ENCODE results near the gene AMPD3. TPM values are rescaled to one million over a fixed set of nuclear protein-coding genes. Genes with fewer than 3 reads are reported as not detected.
A peak's percentile ranks its signal among the peaks of the same experiment; 100 is the strongest.

Gene AMPD3
- total RNA-seq, 1 experiment from 2014 or later = 5.9 TPM

DNA sequence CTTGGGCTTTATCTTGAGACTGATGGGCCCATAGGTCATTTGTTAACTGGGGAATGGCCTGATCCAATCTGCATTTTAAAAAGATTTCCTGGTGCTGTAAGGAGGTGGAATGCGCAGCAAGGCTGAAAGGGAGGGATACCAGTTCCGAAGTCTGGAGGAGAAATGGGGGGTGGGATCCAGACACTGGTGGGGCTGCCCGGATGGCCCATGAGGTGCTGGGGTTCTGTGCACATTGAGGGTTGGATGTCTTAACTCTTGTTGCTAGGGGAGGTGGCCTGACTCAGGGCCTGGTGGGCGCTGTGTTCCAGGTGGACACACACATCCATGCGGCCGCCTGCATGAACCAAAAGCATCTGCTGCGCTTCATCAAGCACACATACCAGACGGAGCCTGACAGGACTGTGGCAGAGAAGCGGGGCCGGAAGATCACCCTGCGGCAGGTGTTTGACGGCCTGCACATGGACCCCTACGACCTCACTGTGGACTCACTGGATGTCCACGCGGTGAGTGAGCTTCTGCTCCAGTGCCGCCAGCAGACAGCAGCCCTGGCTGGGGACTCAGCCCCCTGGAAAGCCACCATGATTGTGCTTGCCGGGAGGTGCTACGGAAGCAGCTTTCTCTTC lies 38.1 kb downstream of the AMPD3 start:
- Histone ChIP-seq H3K23me2 (ENCODE audit: insufficient read length, low read depth, low read length, poor library complexity, severe bottlenecking) (no peaks in the 10 kb centered on the region), H2AK5ac (ENCODE audit: insufficient read length, low read length) (no peak overlapping the region), H2BK12ac (ENCODE audit: insufficient read length, low read depth, low read length) (no peak overlapping the region), H3K79me1 (ENCODE audit: insufficient read depth, low read depth, low read length, poor library complexity, severe bottlenecking) (no peaks in the 10 kb centered on the region), H3K4me2 (ENCODE audit: insufficient read depth, insufficient read length, low read length) (no peak overlapping the region), H2BK120ac (ENCODE audit: low read depth, low read length, poor library complexity, severe bottlenecking) (no peak overlapping the region), H3K4me1 (ENCODE audit: insufficient read depth, low read length) (peaks cover 1% of the 10 kb centered on the region; the same call in 1 of the 2 replicates), H3K79me2 (ENCODE audit: insufficient read depth, low read length) (no peaks in the 10 kb centered on the region), H3K27me3 (ENCODE audit: insufficient read depth, low read length) (no peaks in the 10 kb centered on the region), H4K8ac (replicated peaks; ENCODE audit: insufficient read length, low read depth, low read length) (no peak overlapping the region), H2BK15ac (ENCODE audit: low read depth, low read length) (no peak overlapping the region), H3T11ph (ENCODE audit: low read length) (no peak overlapping the region), H2BK20ac (ENCODE audit: low read depth, low read length, poor library complexity, severe bottlenecking) (no peak overlapping the region), H2BK5ac (ENCODE audit: insufficient read length, low read length) (no peak overlapping the region), H2AFZ (ENCODE audit: low read length) (no peak overlapping the region), H3K56ac (ENCODE audit: insufficient read length, low read depth, low read length) (no peak overlapping the region), H3K18ac (ENCODE audit: insufficient read length, low read depth, low read length) (no peak overlapping the region), H3K27ac (ENCODE audit: insufficient read length, low read depth, low read length) (no peak overlapping the region), H4K5ac (ENCODE audit: insufficient read length, low read depth, low read length) (no peak overlapping the region), H3K9ac (ENCODE audit: extremely low read depth, insufficient read length, low read length) (no peak overlapping the region), H3K14ac (ENCODE audit: insufficient read depth, low read length) (no peak overlapping the region; the same call in 1 of the 2 replicates), H3K9me3 (ENCODE audit: control insufficient read depth, low read depth, low read length) (no peaks in the 10 kb centered on the region), H4K91ac (ENCODE audit: insufficient read length, low read depth, low read length) (no peak overlapping the region), H3K23ac (ENCODE audit: insufficient read length, low read depth, low read length) (no peak overlapping the region), H3K4ac (ENCODE audit: low read depth, low read length) (no peak overlapping the region), H4K20me1 (ENCODE audit: control insufficient read depth, insufficient read depth, insufficient read length) (no peaks in the 10 kb centered on the region)
- DNase-seq = peak; percentile 21
- Mint-ChIP-seq H3K9me3 (no peaks in the 10 kb centered on the region), H3K4me3 (peak overlapping the region in 1 of 2 experiments; percentile 8; a peak in 1 of 5 replicates), H3K27me3 (ENCODE audit: low read depth) (no peaks in the 10 kb centered on the region), H3K36me3 (ENCODE audit: insufficient read depth in 1 of 3, low read depth in 3 of 3) (peaks cover 9 to 21% (median 15%) of the 10 kb centered on the region in 3 experiments), H3K4me1 (peaks cover 24 to 30% of the 10 kb centered on the region in 2 experiments), H3K27ac (peak overlapping the region in 1 of 3 experiments; percentile 53; a peak in 2 of 7 replicates)
- TF ChIP-seq, protein P1, sequence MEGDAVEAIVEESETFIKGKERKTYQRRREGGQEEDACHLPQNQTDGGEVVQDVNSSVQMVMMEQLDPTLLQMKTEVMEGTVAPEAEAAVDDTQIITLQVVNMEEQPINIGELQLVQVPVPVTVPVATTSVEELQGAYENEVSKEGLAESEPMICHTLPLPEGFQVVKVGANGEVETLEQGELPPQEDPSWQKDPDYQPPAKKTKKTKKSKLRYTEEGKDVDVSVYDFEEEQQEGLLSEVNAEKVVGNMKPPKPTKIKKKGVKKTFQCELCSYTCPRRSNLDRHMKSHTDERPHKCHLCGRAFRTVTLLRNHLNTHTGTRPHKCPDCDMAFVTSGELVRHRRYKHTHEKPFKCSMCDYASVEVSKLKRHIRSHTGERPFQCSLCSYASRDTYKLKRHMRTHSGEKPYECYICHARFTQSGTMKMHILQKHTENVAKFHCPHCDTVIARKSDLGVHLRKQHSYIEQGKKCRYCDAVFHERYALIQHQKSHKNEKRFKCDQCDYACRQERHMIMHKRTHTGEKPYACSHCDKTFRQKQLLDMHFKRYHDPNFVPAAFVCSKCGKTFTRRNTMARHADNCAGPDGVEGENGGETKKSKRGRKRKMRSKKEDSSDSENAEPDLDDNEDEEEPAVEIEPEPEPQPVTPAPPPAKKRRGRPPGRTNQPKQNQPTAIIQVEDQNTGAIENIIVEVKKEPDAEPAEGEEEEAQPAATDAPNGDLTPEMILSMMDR (conservative IDR thresholded peaks at IDR 0.05) = no peak
- WGBS (ENCODE audit: extremely low coverage, insufficient read length, low lambda C conversion rate) = no CpG with 5 or more reads among the region's 18 CpGs
